ENCODE results near the gene NCS1. TPM values are rescaled to one million over a fixed set of nuclear protein-coding genes. Genes with fewer than 3 reads are reported as not detected.

Gene NCS1
- total RNA-seq, 1 donor from 2014 or later: 37.7 TPM

GRCh38 chr9:130236436-130236985, 64.3 kb downstream of the NCS1 start:
- no peaks in the 10 kb centered on the region for H3K27me3 Mint-ChIP-seq (ENCODE audit: unreplicated experiment)
- H3K36me3 Mint-ChIP-seq (ENCODE audit: unreplicated experiment): peaks cover 12% of the 10 kb centered on the region

GRCh38 chr9:130237076-130237475, 64.9 kb downstream of the NCS1 start:
- no peak for DNase-seq (ENCODE audit: extremely low spot score, unreplicated experiment)
- Mint-ChIP-seq H3K4me1 (ENCODE audit: unreplicated experiment) (peaks cover 16% of the 10 kb centered on the region), H3K9me3 (ENCODE audit: unreplicated experiment) (no peaks in the 10 kb centered on the region), H3K27me3 (ENCODE audit: unreplicated experiment) (no peaks in the 10 kb centered on the region), H3K36me3 (ENCODE audit: unreplicated experiment) (peaks cover 12% of the 10 kb centered on the region), H3K4me3 (ENCODE audit: unreplicated experiment) (no peak overlapping the region), H3K27ac (ENCODE audit: unreplicated experiment) (peak overlapping the region; percentile 27)
- TF ChIP-seq CTCF (IDR thresholded peaks at IDR 0.05): no peak

More at GRCh38 chr9:130236436-130236985, 64.3 kb downstream of the NCS1 start:
- peak; percentile 47 for TF ChIP-seq CTCF (IDR thresholded peaks at IDR 0.05)
- Mint-ChIP-seq H3K27ac (ENCODE audit: unreplicated experiment) (no peak overlapping the region), H3K4me1 (ENCODE audit: unreplicated experiment) (peaks cover 16% of the 10 kb centered on the region), H3K9me3 (ENCODE audit: unreplicated experiment) (no peaks in the 10 kb centered on the region), H3K4me3 (ENCODE audit: unreplicated experiment) (no peak overlapping the region)
- DNase-seq (ENCODE audit: extremely low spot score, unreplicated experiment): no peak

- no peak for TF ChIP-seq CTCF (IDR thresholded peaks at IDR 0.05)
- Mint-ChIP-seq H3K9me3 (ENCODE audit: unreplicated experiment) (no peaks in the 10 kb centered on the region), H3K27me3 (ENCODE audit: unreplicated experiment) (no peaks in the 10 kb centered on the region), H3K36me3 (ENCODE audit: unreplicated experiment) (peaks cover 7% of the 10 kb centered on the region), H3K4me1 (ENCODE audit: unreplicated experiment) (peaks cover 19% of the 10 kb centered on the region), H3K27ac (ENCODE audit: unreplicated experiment) (no peak overlapping the region), H3K4me3 (ENCODE audit: unreplicated experiment) (no peak overlapping the region)
- DNase-seq (ENCODE audit: extremely low spot score, unreplicated experiment): no peak
Observed at GRCh38 chr9:130237763-130238524, 65.7 kb downstream of the NCS1 start.

GRCh38 chr9:130239363-130239695, 67.1 kb downstream of the NCS1 start:
- no peak for DNase-seq (ENCODE audit: extremely low spot score, unreplicated experiment)
- Mint-ChIP-seq H3K9me3 (ENCODE audit: unreplicated experiment) (no peaks in the 10 kb centered on the region), H3K4me3 (ENCODE audit: unreplicated experiment) (no peak overlapping the region), H3K36me3 (ENCODE audit: unreplicated experiment) (no peaks in the 10 kb centered on the region), H3K27ac (ENCODE audit: unreplicated experiment) (no peak overlapping the region), H3K27me3 (ENCODE audit: unreplicated experiment) (no peaks in the 10 kb centered on the region), H3K4me1 (ENCODE audit: unreplicated experiment) (peaks cover 23% of the 10 kb centered on the region)
- TF ChIP-seq CTCF (IDR thresholded peaks at IDR 0.05): no peak

- H3K4me3 Mint-ChIP-seq (ENCODE audit: unreplicated experiment): no peak overlapping the region
- no peaks in the 10 kb centered on the region for H3K9me3 Mint-ChIP-seq (ENCODE audit: unreplicated experiment)
- H3K27me3 Mint-ChIP-seq (ENCODE audit: unreplicated experiment): no peaks in the 10 kb centered on the region
- TF ChIP-seq CTCF (IDR thresholded peaks at IDR 0.05): no peak
- H3K36me3 Mint-ChIP-seq (ENCODE audit: unreplicated experiment): no peaks in the 10 kb centered on the region
- no peak overlapping the region for H3K27ac Mint-ChIP-seq (ENCODE audit: unreplicated experiment)
- DNase-seq (ENCODE audit: extremely low spot score, unreplicated experiment): no peak
- peaks cover 23% of the 10 kb centered on the region for H3K4me1 Mint-ChIP-seq (ENCODE audit: unreplicated experiment)
Observed at GRCh38 chr9:130239741-130240241, 67.6 kb downstream of the NCS1 start.
